Measurements from ENCODE around the gene FSTL5. TPM values are rescaled to one million over a fixed set of nuclear protein-coding genes. Genes with fewer than 3 reads are reported as not detected.

Gene FSTL5
- polyA plus RNA-seq, 3 donors: not detected

DNA sequence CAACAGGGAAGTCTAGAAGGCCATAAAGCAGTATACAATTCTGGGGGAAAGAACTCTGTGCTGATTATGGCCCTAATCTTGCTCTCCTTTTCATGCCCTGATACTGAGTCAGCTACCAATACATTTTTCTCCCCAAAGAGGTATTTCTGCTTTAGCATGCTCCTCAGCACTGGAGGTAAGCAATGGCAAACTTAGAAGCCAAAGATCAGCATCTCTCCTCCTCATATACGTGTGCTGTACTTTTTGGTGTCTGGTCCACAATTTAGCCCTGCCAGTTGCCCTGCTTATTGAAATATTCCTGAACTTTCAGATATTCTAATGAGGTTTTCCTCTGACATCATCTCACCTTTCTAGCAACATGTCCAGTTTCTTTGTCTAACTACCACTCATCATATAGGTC lies 226.2 kb downstream of the FSTL5 start:
- no peak for DNase-seq
- intact Hi-C loops (cut with micrococcal nuclease): no loop called here
- no peak overlapping the region for H3K4me3 ChIP-seq (replicated peaks in 1 of 3; ENCODE audit: low read depth in 2 of 3, low read length in 3 of 3)
- no peak overlapping the region for H3K4me3 Mint-ChIP-seq
- H3K9me3 ChIP-seq (replicated peaks in 1 of 2; ENCODE audit: control insufficient read depth in 1 of 2, insufficient read depth in 1 of 2, low read length in 2 of 2): no peaks in the 10 kb centered on the region
- H3K9me3 Mint-ChIP-seq: peaks cover 0 to 2% (median 0%) of the 10 kb centered on the region in 7 donors
- H3K79me2 ChIP-seq (ENCODE audit: insufficient read depth, low read length): no peaks in the 10 kb centered on the region
- no CpG with 5 or more reads among the region's 1 CpG for WGBS (ENCODE audit: insufficient coverage)
- H4K20me1 ChIP-seq (ENCODE audit: insufficient read depth, low read length): no peaks in the 10 kb centered on the region
- H3K27me3 ChIP-seq (ENCODE audit: control insufficient read depth in 2 of 2, insufficient read depth in 2 of 2, low read length in 2 of 2): no peaks in the 10 kb centered on the region
- H3K4me1 Mint-ChIP-seq: no peaks in the 10 kb centered on the region
- H3K4me1 ChIP-seq (ENCODE audit: control insufficient read depth in 1 of 2, insufficient read depth in 2 of 2, low read length in 2 of 2): no peaks in the 10 kb centered on the region
- H3K27ac Mint-ChIP-seq: no peak overlapping the region
- H3K27ac ChIP-seq (ENCODE audit: low read depth in 1 of 2, low read length in 2 of 2): no peak overlapping the region
- no peak overlapping the region for H3K9ac ChIP-seq (ENCODE audit: insufficient read depth, low read length, poor library complexity, severe bottlenecking)
- H3K36me3 ChIP-seq (replicated peaks in 1 of 2; ENCODE audit: control insufficient read depth in 1 of 2, insufficient read depth in 2 of 2, low read length in 2 of 2): no peaks in the 10 kb centered on the region
- no peaks in the 10 kb centered on the region for H3K36me3 Mint-ChIP-seq
- no peak overlapping the region for H2AFZ ChIP-seq (ENCODE audit: insufficient read depth, low read depth, low read length, poor library complexity, severe bottlenecking)
- TF ChIP-seq, protein P1, sequence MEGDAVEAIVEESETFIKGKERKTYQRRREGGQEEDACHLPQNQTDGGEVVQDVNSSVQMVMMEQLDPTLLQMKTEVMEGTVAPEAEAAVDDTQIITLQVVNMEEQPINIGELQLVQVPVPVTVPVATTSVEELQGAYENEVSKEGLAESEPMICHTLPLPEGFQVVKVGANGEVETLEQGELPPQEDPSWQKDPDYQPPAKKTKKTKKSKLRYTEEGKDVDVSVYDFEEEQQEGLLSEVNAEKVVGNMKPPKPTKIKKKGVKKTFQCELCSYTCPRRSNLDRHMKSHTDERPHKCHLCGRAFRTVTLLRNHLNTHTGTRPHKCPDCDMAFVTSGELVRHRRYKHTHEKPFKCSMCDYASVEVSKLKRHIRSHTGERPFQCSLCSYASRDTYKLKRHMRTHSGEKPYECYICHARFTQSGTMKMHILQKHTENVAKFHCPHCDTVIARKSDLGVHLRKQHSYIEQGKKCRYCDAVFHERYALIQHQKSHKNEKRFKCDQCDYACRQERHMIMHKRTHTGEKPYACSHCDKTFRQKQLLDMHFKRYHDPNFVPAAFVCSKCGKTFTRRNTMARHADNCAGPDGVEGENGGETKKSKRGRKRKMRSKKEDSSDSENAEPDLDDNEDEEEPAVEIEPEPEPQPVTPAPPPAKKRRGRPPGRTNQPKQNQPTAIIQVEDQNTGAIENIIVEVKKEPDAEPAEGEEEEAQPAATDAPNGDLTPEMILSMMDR (IDR thresholded peaks at IDR 0.05): no peak
- H3K4me2 ChIP-seq (replicated peaks; ENCODE audit: extremely low read depth, low read length, poor library complexity, severe bottlenecking): no peak overlapping the region
- no peaks in the 10 kb centered on the region for H3K27me3 Mint-ChIP-seq (ENCODE audit: low read depth in 3 of 3)

GRCh38 chr4:161936625-161937550 lies 226.9 kb downstream of the FSTL5 start:
- no peaks in the 10 kb centered on the region for H3K9me3 Mint-ChIP-seq
- intact Hi-C loops (cut with micrococcal nuclease): no loop called here
- H3K36me3 ChIP-seq (replicated peaks in 1 of 2; ENCODE audit: control insufficient read depth in 1 of 2, insufficient read depth in 2 of 2, low read length in 2 of 2): no peaks in the 10 kb centered on the region
- H4K20me1 ChIP-seq (ENCODE audit: insufficient read depth, low read length): no peaks in the 10 kb centered on the region
- no peak overlapping the region for H3K27ac Mint-ChIP-seq
- no peak overlapping the region for H3K4me3 Mint-ChIP-seq
- H3K36me3 Mint-ChIP-seq: no peaks in the 10 kb centered on the region
- H3K27me3 ChIP-seq (ENCODE audit: control insufficient read depth in 2 of 2, insufficient read depth in 2 of 2, low read length in 2 of 2): no peaks in the 10 kb centered on the region
- no peaks in the 10 kb centered on the region for H3K79me2 ChIP-seq (ENCODE audit: insufficient read depth, low read length)
- no peak overlapping the region for H3K27ac ChIP-seq (ENCODE audit: low read depth in 1 of 2, low read length in 2 of 2)
- no peak overlapping the region for H2AFZ ChIP-seq (ENCODE audit: insufficient read depth, low read depth, low read length, poor library complexity, severe bottlenecking)
- H3K27me3 Mint-ChIP-seq (ENCODE audit: low read depth in 3 of 3): no peaks in the 10 kb centered on the region
- TF ChIP-seq, protein P1 (IDR thresholded peaks at IDR 0.05): no peak
- H3K4me1 ChIP-seq (ENCODE audit: control insufficient read depth in 1 of 2, insufficient read depth in 2 of 2, low read length in 2 of 2): no peaks in the 10 kb centered on the region
- WGBS (ENCODE audit: insufficient coverage): no CpG with 5 or more reads among the region's 1 CpG
- no peaks in the 10 kb centered on the region for H3K9me3 ChIP-seq (replicated peaks in 1 of 2; ENCODE audit: control insufficient read depth in 1 of 2, insufficient read depth in 1 of 2, low read length in 2 of 2)
- no peak for DNase-seq
- no peaks in the 10 kb centered on the region for H3K4me1 Mint-ChIP-seq
- H3K4me2 ChIP-seq (replicated peaks; ENCODE audit: extremely low read depth, low read length, poor library complexity, severe bottlenecking): no peak overlapping the region
- H3K9ac ChIP-seq (ENCODE audit: insufficient read depth, low read length, poor library complexity, severe bottlenecking): no peak overlapping the region
- no peak overlapping the region for H3K4me3 ChIP-seq (replicated peaks in 1 of 3; ENCODE audit: low read depth in 2 of 3, low read length in 3 of 3)
